GM12878 (cell line): ENCODE results near the gene FKBP1B. TPM values are rescaled to one million over a fixed set of nuclear protein-coding genes. Genes with fewer than 3 reads are reported as not detected.

Source experiments
- CHD2 ChIP-seq: IDR thresholded peaks from 2 replicates; pipeline ENCODE4 v1.6.1; 2011; ENCODE audit warnings: low read depth, low read length, improper control_type of control experiment, borderline replicate concordance
- FOS ChIP-seq: IDR thresholded peaks from 3 replicates; pipeline ENCODE4 v1.6.1; 2011; ENCODE audit warnings: borderline replicate concordance; ENCODE audit not compliant: insufficient read length; ENCODE audit errors: extremely low read depth
- MTA2 ChIP-seq: fragments of 450-650 bp; IDR thresholded peaks from 2 replicates; pipeline ENCODE4 v1.6.1; 2016; ENCODE audit warnings: low read depth, mild to moderate bottlenecking, moderate library complexity
- NFXL1 ChIP-seq: fragments of 450-650 bp; IDR thresholded peaks from 2 replicates; pipeline ENCODE4 v1.6.1; 2017; ENCODE audit warnings: antibody characterized with exemption, mild to moderate bottlenecking, borderline replicate concordance
- NR2C2 ChIP-seq: IDR thresholded peaks from 2 replicates; pipeline ENCODE4 v1.6.1; 2011; ENCODE audit warnings: borderline replicate concordance, low read depth; ENCODE audit not compliant: control insufficient read depth, insufficient read length
- POLR2AphosphoS2 ChIP-seq: IDR thresholded peaks from 2 replicates; pipeline ENCODE4 v1.6.1; 2011; ENCODE audit warnings: low read depth, mild to moderate bottlenecking, low read length, improper control_type of control experiment, moderate library complexity
- POLR2AphosphoS5 ChIP-seq: IDR thresholded peaks from 2 replicates; pipeline ENCODE4 v1.6.1; 2011; ENCODE audit warnings: mild to moderate bottlenecking, low read length, inconsistent platforms
- SMARCA5 ChIP-seq: fragments of 450-650 bp; IDR thresholded peaks from 2 replicates; pipeline ENCODE4 v1.6.1; 2017; ENCODE audit warnings: mild to moderate bottlenecking
- SRF ChIP-seq, 2 experiments: IDR thresholded peaks; 2 replicates each; pipeline ENCODE4 v1.6.1; 2011; ENCODE audit warnings: low read depth in 2 of 2, low read length in 2 of 2, mild to moderate bottlenecking in 1 of 2, moderate library complexity in 1 of 2
- STAT1 ChIP-seq: fragments of 450-650 bp; conservative IDR thresholded peaks from 2 replicates; pipeline ENCODE4 v1.6.1; 2014; ENCODE audit warnings: antibody characterized with exemption, mild to moderate bottlenecking
- SUPT20H ChIP-seq: IDR thresholded peaks from 2 replicates; pipeline ENCODE4 v1.6.1; 2011; ENCODE audit warnings: low read depth, mild to moderate bottlenecking, low read length, moderate library complexity, borderline replicate concordance; ENCODE audit not compliant: control insufficient read depth
- ZNF384 ChIP-seq: IDR thresholded peaks from 2 replicates; pipeline ENCODE4 v1.6.1; 2012; ENCODE audit warnings: low read depth, mild to moderate bottlenecking, low read length, improper control_type of control experiment, borderline replicate concordance
- polyA plus RNA-seq, 11 experiments: library from polyadenylated mRNA; depleted of rRNA in 4 of 11; unstranded in 6 of 11; stranded (reverse) in 5 of 11; fragments of >200 nt; fragmentation: Nextera tagmentation in 4 of 11; fragmentation: Illumina TruSeq in 1 of 11; extraction: Ambion mirVana in 4 of 11; extraction: Trizol in 1 of 11; gene quantifications; 1 replicate in 1 of 11; 2 replicates in 10 of 11; pipeline versions ENCODE4 v1.2.1 to v1.2.3, GENCODE V29; 2011 to 2016; ENCODE audit warnings: inconsistent platforms in 2 of 11, missing spikeins in 2 of 11, low read depth in 1 of 11
- total RNA-seq, 4 experiments: library from RNA; depleted of rRNA in 3 of 4; stranded (reverse); fragments of >200 nt in 3 of 4; fragmentation: Illumina TruSeq in 1 of 4; extraction: Trizol in 1 of 4; gene quantifications; 2 replicates each; pipeline versions ENCODE4 v1.2.1 to v1.2.3, GENCODE V29; 2013 to 2021
- TF ChIP-seq, protein P1 (sequence below): fragments of 450-650 bp; formaldehyde crosslinking; IDR thresholded peaks from 2 replicates; pipeline ENCODE4 v1.4.0; 2022; ENCODE audit warnings: mild to moderate bottlenecking, moderate library complexity
- TF ChIP-seq, protein P2 (sequence below): fragments of 450-650 bp; IDR thresholded peaks from 2 replicates; pipeline ENCODE4 v1.6.1; 2017; ENCODE audit warnings: mild to moderate bottlenecking, moderate library complexity
- TF ChIP-seq, protein P3 (sequence below): IDR thresholded peaks from 2 replicates; pipeline ENCODE4 v1.6.1; 2012; ENCODE audit warnings: low read depth, low read length, improper control_type of control experiment
- TF ChIP-seq, protein P4 (sequence below): fragments of 450-650 bp; IDR thresholded peaks from 2 replicates; pipeline ENCODE4 v1.6.1; 2017; ENCODE audit warnings: mild to moderate bottlenecking, moderate library complexity

The FKBP1B gene
- total and polyA plus RNA-seq, 10 of the 15 experiments (the other 5 are each of a cell fraction or from before 2014, with no cell fraction given) = 0.18 to 0.53 (median 0.24) TPM

DNA sequence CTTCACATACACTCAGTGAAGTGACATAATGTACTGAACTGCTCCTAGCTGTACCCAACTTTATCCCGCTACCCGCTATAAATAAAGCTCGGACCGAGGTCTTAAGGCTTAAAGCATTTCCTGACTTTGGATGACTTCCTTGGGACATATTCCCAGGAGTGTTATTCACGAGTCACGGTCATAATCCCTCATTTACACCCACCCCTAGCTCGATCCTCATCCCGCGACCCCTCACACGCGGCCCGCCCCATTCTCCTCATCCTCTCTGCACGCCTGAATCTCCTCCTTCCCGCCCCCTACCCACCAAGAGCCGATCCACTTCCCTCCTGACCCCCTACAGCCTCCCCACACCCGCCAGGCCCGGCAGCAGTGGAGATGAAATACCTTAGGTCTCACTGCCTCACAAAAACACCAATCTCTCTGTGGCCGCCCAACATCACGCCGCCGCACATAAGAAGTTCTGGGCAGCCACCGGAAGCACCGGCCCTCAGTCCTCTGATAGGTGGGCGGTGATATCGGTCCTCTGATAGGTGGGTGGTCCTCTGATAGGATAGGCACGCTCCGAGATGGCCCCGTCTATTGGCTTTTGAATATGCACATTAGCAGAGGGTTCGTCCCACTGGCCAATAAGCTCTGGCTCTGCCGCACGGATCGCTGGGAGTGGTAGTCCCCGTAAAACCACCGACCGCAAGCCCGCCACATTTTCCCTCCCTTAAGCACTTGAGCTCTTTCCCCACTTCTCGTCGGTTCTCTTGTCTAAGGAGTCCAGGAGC lies 2.4 kb upstream of the FKBP1B start, which contains the start of gene WDCP (continued):
- TF ChIP-seq, protein P1, sequence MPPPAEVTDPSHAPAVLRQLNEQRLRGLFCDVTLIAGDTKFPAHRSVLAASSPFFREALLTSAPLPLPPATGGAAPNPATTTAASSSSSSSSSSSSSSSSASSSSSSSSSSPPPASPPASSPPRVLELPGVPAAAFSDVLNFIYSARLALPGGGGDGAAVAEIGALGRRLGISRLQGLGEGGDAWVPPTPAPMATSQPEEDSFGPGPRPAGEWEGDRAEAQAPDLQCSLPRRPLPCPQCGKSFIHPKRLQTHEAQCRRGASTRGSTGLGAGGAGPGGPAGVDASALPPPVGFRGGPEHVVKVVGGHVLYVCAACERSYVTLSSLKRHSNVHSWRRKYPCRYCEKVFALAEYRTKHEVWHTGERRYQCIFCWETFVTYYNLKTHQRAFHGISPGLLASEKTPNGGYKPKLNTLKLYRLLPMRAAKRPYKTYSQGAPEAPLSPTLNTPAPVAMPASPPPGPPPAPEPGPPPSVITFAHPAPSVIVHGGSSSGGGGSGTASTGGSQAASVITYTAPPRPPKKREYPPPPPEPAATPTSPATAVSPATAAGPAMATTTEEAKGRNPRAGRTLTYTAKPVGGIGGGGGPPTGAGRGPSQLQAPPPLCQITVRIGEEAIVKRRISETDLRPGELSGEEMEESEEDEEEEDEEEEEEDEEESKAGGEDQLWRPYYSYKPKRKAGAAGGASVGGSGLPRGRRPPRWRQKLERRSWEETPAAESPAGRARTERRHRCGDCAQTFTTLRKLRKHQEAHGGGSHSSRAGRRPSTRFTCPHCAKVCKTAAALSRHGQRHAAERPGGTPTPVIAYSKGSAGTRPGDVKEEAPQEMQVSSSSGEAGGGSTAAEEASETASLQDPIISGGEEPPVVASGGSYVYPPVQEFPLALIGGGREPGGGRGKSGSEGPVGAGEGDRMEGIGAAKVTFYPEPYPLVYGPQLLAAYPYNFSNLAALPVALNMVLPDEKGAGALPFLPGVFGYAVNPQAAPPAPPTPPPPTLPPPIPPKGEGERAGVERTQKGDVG = no peak
- TF ChIP-seq SUPT20H (no peak), NR2C2 (no peak), STAT1 (no peak; the same call in 1 of the 2 replicates), POLR2AphosphoS2 (peak; percentile 83; the same call in 1 of the 2 replicates), SRF (IDR thresholded peaks at IDR 0.05; ENCODE audit: low read depth in 2 of 2, low read length in 2 of 2) (no peak), POLR2AphosphoS5 (peak; percentile 93), SMARCA5 (no peak), MTA2 (no peak; the same call in 1 of the 2 replicates), ZNF384 (no peak), FOS (peak; percentile 85), NFXL1 (no peak), CHD2 (peak; percentile 92)
- TF ChIP-seq, protein P2, sequence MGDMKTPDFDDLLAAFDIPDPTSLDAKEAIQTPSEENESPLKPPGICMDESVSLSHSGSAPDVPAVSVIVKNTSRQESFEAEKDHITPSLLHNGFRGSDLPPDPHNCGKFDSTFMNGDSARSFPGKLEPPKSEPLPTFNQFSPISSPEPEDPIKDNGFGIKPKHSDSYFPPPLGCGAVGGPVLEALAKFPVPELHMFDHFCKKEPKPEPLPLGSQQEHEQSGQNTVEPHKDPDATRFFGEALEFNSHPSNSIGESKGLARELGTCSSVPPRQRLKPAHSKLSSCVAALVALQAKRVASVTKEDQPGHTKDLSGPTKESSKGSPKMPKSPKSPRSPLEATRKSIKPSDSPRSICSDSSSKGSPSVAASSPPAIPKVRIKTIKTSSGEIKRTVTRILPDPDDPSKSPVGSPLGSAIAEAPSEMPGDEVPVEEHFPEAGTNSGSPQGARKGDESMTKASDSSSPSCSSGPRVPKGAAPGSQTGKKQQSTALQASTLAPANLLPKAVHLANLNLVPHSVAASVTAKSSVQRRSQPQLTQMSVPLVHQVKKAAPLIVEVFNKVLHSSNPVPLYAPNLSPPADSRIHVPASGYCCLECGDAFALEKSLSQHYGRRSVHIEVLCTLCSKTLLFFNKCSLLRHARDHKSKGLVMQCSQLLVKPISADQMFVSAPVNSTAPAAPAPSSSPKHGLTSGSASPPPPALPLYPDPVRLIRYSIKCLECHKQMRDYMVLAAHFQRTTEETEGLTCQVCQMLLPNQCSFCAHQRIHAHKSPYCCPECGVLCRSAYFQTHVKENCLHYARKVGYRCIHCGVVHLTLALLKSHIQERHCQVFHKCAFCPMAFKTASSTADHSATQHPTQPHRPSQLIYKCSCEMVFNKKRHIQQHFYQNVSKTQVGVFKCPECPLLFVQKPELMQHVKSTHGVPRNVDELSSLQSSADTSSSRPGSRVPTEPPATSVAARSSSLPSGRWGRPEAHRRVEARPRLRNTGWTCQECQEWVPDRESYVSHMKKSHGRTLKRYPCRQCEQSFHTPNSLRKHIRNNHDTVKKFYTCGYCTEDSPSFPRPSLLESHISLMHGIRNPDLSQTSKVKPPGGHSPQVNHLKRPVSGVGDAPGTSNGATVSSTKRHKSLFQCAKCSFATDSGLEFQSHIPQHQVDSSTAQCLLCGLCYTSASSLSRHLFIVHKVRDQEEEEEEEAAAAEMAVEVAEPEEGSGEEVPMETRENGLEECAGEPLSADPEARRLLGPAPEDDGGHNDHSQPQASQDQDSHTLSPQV = no peak
- TF ChIP-seq, protein P3, sequence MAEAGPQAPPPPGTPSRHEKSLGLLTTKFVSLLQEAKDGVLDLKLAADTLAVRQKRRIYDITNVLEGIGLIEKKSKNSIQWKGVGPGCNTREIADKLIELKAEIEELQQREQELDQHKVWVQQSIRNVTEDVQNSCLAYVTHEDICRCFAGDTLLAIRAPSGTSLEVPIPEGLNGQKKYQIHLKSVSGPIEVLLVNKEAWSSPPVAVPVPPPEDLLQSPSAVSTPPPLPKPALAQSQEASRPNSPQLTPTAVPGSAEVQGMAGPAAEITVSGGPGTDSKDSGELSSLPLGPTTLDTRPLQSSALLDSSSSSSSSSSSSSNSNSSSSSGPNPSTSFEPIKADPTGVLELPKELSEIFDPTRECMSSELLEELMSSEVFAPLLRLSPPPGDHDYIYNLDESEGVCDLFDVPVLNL = no peak
- TF ChIP-seq, protein P4, sequence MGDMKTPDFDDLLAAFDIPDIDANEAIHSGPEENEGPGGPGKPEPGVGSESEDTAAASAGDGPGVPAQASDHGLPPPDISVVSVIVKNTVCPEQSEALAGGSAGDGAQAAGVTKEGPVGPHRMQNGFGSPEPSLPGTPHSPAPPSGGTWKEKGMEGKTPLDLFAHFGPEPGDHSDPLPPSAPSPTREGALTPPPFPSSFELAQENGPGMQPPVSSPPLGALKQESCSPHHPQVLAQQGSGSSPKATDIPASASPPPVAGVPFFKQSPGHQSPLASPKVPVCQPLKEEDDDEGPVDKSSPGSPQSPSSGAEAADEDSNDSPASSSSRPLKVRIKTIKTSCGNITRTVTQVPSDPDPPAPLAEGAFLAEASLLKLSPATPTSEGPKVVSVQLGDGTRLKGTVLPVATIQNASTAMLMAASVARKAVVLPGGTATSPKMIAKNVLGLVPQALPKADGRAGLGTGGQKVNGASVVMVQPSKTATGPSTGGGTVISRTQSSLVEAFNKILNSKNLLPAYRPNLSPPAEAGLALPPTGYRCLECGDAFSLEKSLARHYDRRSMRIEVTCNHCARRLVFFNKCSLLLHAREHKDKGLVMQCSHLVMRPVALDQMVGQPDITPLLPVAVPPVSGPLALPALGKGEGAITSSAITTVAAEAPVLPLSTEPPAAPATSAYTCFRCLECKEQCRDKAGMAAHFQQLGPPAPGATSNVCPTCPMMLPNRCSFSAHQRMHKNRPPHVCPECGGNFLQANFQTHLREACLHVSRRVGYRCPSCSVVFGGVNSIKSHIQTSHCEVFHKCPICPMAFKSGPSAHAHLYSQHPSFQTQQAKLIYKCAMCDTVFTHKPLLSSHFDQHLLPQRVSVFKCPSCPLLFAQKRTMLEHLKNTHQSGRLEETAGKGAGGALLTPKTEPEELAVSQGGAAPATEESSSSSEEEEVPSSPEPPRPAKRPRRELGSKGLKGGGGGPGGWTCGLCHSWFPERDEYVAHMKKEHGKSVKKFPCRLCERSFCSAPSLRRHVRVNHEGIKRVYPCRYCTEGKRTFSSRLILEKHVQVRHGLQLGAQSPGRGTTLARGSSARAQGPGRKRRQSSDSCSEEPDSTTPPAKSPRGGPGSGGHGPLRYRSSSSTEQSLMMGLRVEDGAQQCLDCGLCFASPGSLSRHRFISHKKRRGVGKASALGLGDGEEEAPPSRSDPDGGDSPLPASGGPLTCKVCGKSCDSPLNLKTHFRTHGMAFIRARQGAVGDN = no peak
